Breast epithelium (tissue), 3 donors: ENCODE data around the gene TSNAX.

Experiments used
- POLR2A ChIP-seq: fragments of 450-650 bp; IDR thresholded peaks from one replicate; pipeline ENCODE4 v1.6.1; 2016; ENCODE audit warnings: antibody characterized with exemption, mild to moderate bottlenecking, moderate library complexity
- POLR2AphosphoS5 ChIP-seq, 3 donors: sonication (generic); formaldehyde crosslinking; IDR thresholded peaks; one replicate each; pipeline ENCODE4 v1.6.1; 2017; ENCODE audit warnings: antibody characterized with exemption in 3 of 3

- TF ChIP-seq POLR2AphosphoS5 (IDR thresholded peaks at IDR 0.05) (no peak), POLR2A (no peak)
Observed at GRCh38 chr1:231605149-231606100, 77.0 kb downstream of the TSNAX start.
